ENCODE results near the gene EIF4G1. TPM values are rescaled to one million over a fixed set of nuclear protein-coding genes. Genes with fewer than 3 reads are reported as not detected.
A peak's percentile ranks its signal among the peaks of the same experiment; 100 is the strongest.

EIF4G1 gene
- total and polyA plus RNA-seq, 2 of the 4 experiments (the other 2 are of a cell fraction) = 225 to 274 TPM

GRCh38 chr3:184314700-184315542, 515 bp downstream of the EIF4G1 start:
- intact Hi-C loops (cut with micrococcal nuclease) = loop anchor here (1.0 to 2.0 kb wide), 2 partner anchors 16 to 48 kb away; partner anchors contain the start of gene PSMD2
- POLR2A ChIA-PET (ENCODE audit: unreplicated experiment) = interaction anchor here (0.9 to 1.5 kb wide), 2 partner anchors 23 to 50 kb away, joined by 4 to 5 read pairs; partner anchors contain the start of gene FAM131A
- in situ Hi-C loops (cut with MboI; ENCODE audit: low sequenced_read_pairs) = no loop called here
- TF ChIP-seq MAZ (IDR thresholded peaks at IDR 0.05; ENCODE audit: borderline replicate concordance, low read depth, low read length) (peak; percentile 80; the same call in 1 of the 2 replicates), CEBPB (IDR thresholded peaks at IDR 0.05; ENCODE audit: low read depth, low read length) (no peak), BHLHE40 (IDR thresholded peaks at IDR 0.05; ENCODE audit: low read depth, low read length) (0 out of 2 replicates have a peak, but pooled peaks have one; percentile 3), RCOR1 (IDR thresholded peaks at IDR 0.05; ENCODE audit: insufficient replicate concordance, low read length) (no peak), NFE2L2 (IDR thresholded peaks at IDR 0.05; ENCODE audit: low read depth, low read length) (no peak), CTCF (conservative IDR thresholded peaks at IDR 0.05; ENCODE audit: low read depth, low read length) (no peak), ELK1 (IDR thresholded peaks at IDR 0.05; ENCODE audit: borderline replicate concordance, low read depth, low read length) (no peak), FOS (IDR thresholded peaks at IDR 0.05; ENCODE audit: low read depth, low read length) (no peak), CHD1 (IDR thresholded peaks at IDR 0.05; ENCODE audit: low read depth, low read length) (no peak), SMC3 (IDR thresholded peaks at IDR 0.05; ENCODE audit: low read depth, low read length) (no peak), MAFK (IDR thresholded peaks at IDR 0.05; ENCODE audit: low read depth, low read length) (no peak), RAD21 (IDR thresholded peaks at IDR 0.05; ENCODE audit: low read length) (no peak), USF2 (IDR thresholded peaks at IDR 0.05; ENCODE audit: low read depth, low read length) (no peak)

More at GRCh38 chr3:184314700-184315542, 515 bp downstream of the EIF4G1 start:
- Histone ChIP-seq H3K56ac (ENCODE audit: extremely low read depth, insufficient read depth, low read length) (peak overlapping the region; percentile 85), H2BK15ac (ENCODE audit: low read depth, low read length) (peak overlapping the region; percentile 70; the same call in 1 of the 3 replicates), H2AK9ac (replicated peaks; ENCODE audit: low read depth, low read length, poor library complexity) (peak overlapping the region; percentile 100), H4K20me1 (ENCODE audit: insufficient read depth, low read length) (peaks cover 50% of the 10 kb centered on the region), H3K14ac (replicated peaks; ENCODE audit: low read depth, low read length) (peak overlapping the region; percentile 90), H3K4me3 (ENCODE audit: insufficient read depth, low read depth, low read length) (peak overlapping the region; percentile 91), H3K9me1 (ENCODE audit: insufficient read depth, low read length) (peaks cover 18% of the 10 kb centered on the region), H3K4ac (ENCODE audit: low read depth, low read length) (peak overlapping the region; percentile 97), H2AFZ (replicated peaks; ENCODE audit: low read length, poor library complexity) (peak overlapping the region; percentile 85), H3K23ac (ENCODE audit: low read depth, low read length) (peak overlapping the region; percentile 95), H3K9ac (ENCODE audit: low read depth, low read length) (peak overlapping the region; percentile 98), H2AK5ac (ENCODE audit: low read depth, low read length) (peak overlapping the region; percentile 63), H3K9me3 (ENCODE audit: control insufficient read depth, insufficient read depth, low read length) (no peaks in the 10 kb centered on the region), H3K36me3 (ENCODE audit: control insufficient read depth, insufficient read depth, low read length) (peaks cover 24% of the 10 kb centered on the region), H3K4me2 (ENCODE audit: low read depth, low read length) (peak overlapping the region; percentile 93), H2BK120ac (ENCODE audit: low read depth, low read length) (peak overlapping the region; percentile 83), H4K8ac (ENCODE audit: low read depth in 2 of 2, low read length in 2 of 2) (peak overlapping the region; percentile 88 to 90), H4K5ac (ENCODE audit: low read depth, low read length) (peak overlapping the region; percentile 50), H3K79me1 (ENCODE audit: low read depth in 1 of 2, low read length in 2 of 2) (peaks cover 0 to 29% of the 10 kb centered on the region in 2 experiments; a peak in 2 of 4 replicates), H3K27ac (ENCODE audit: insufficient read depth, low read length) (peak overlapping the region; percentile 99), H2BK5ac (ENCODE audit: low read depth, low read length, poor library complexity, severe bottlenecking) (peak overlapping the region; percentile 99), H3K4me1 (ENCODE audit: control insufficient read depth, insufficient read depth, low read length) (peaks cover 21% of the 10 kb centered on the region), H3K27me3 (ENCODE audit: control insufficient read depth, insufficient read depth, low read length) (no peaks in the 10 kb centered on the region), H4K91ac (ENCODE audit: insufficient read depth, low read depth, low read length) (peak overlapping the region; percentile 97), H2BK20ac (ENCODE audit: low read depth, low read length) (no peak overlapping the region), H3K18ac (ENCODE audit: low read depth, low read length) (peak overlapping the region; percentile 65)
- CTCF ChIA-PET = no interaction called here
- ATAC-seq (ENCODE audit: low read depth) (peak; percentile 70), DNase-seq (peak; percentile 76)
- dilution Hi-C loops (cut with HindIII; ENCODE audit: low sequenced_read_pairs, unreplicated experiment) = no loop called here
- no CpG with 5 or more reads among the region's 89 CpGs for WGBS, 2 experiments (ENCODE audit: extremely low coverage in 2 of 2, insufficient read length in 1 of 2)
- no TSS peak for BruUV-seq (replicated peaks)

Measured in IMR-90 (cell line).